Upper lobe of left lung (tissue), 4 donors: ENCODE data around the gene ZNF12.

Experiments
- EP300 ChIP-seq, 4 donors: sonication (generic); formaldehyde crosslinking; IDR thresholded peaks; one replicate each; pipeline ENCODE4 v1.5.1; 2017; ENCODE audit warnings: antibody characterized with exemption in 4 of 4, control low read depth in 2 of 4
- POLR2A ChIP-seq, 4 donors: fragments of 450-650 bp; IDR thresholded peaks; one replicate each; pipeline ENCODE4 v1.5.1; 2016 to 2017; ENCODE audit warnings: antibody characterized with exemption in 4 of 4, mild to moderate bottlenecking in 2 of 4
- POLR2AphosphoS5 ChIP-seq, 2 donors: sonication (generic); formaldehyde crosslinking; IDR thresholded peaks; one replicate each; pipeline ENCODE4 v1.5.1; 2017; ENCODE audit warnings: antibody characterized with exemption in 2 of 2
- TF ChIP-seq, protein P1 (sequence below), 6 experiments: fragments of 450-650 bp in 4 of 6; fragments of 200-600 bp in 2 of 6; sonication (generic) in 2 of 6; IDR thresholded peaks; one replicate each; pipeline ENCODE4 v1.5.1; 2016 to 2019; ENCODE audit warnings: antibody characterized with exemption in 6 of 6

DNA sequence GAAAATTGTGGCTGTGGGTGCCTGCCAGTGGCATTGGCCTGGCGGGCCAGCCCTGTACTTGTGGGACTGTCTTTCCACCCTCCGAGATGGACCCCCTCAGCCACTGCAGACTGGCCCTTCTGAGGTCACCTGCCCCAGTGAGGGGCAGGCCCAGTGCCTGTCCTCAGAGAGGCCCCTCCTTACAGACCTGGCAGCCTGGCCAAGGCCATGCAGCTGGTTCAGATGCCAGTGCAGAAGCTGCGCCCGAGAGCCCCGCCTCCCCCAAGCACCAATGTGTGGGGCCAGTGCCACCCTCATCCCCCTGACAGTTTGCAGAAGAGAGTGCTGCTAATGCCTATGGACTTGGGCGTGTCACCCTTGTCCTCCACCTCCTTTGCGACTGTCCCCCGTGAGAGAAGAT, 59.7 kb downstream of the ZNF12 start:
- TF ChIP-seq, protein P1, sequence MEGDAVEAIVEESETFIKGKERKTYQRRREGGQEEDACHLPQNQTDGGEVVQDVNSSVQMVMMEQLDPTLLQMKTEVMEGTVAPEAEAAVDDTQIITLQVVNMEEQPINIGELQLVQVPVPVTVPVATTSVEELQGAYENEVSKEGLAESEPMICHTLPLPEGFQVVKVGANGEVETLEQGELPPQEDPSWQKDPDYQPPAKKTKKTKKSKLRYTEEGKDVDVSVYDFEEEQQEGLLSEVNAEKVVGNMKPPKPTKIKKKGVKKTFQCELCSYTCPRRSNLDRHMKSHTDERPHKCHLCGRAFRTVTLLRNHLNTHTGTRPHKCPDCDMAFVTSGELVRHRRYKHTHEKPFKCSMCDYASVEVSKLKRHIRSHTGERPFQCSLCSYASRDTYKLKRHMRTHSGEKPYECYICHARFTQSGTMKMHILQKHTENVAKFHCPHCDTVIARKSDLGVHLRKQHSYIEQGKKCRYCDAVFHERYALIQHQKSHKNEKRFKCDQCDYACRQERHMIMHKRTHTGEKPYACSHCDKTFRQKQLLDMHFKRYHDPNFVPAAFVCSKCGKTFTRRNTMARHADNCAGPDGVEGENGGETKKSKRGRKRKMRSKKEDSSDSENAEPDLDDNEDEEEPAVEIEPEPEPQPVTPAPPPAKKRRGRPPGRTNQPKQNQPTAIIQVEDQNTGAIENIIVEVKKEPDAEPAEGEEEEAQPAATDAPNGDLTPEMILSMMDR (IDR thresholded peaks at IDR 0.05), result no peak
- TF ChIP-seq EP300 (IDR thresholded peaks at IDR 0.05), result no peak
- TF ChIP-seq POLR2A (IDR thresholded peaks at IDR 0.05), result no peak
- no peak for TF ChIP-seq POLR2AphosphoS5 (IDR thresholded peaks at IDR 0.05)
